Tibial nerve (tissue), 4 donors: ENCODE results near the gene PAPPA. TPM values are rescaled to one million over a fixed set of nuclear protein-coding genes. Genes with fewer than 3 reads are reported as not detected.

ENCODE experiments used
- DNase-seq, 2 donors: peaks; one replicate each; pipeline ENCODE4 v3.0.0-alpha.2; 2019; ENCODE audit warnings: low spot score in 2 of 2
- H3K27ac ChIP-seq, 4 donors: fragments of 200-600 bp; sonication (generic) in 3 of 4; one replicate each; pipeline ENCODE4 v1.5.1; 2017 to 2019; ENCODE audit warnings: mild to moderate bottlenecking in 1 of 4
- H3K27me3 ChIP-seq, 2 donors: fragments of 200-600 bp; sonication (generic) in 1 of 2; one replicate each; pipeline versions ENCODE4 v1.5.1 to v1.6.0; 2017 to 2019
- H3K36me3 ChIP-seq, 3 donors: fragments of 200-600 bp; sonication (generic); one replicate each; pipeline ENCODE4 v1.5.1; 2018 to 2019
- H3K4me1 ChIP-seq, 4 donors: fragments of 200-600 bp; sonication (generic) in 3 of 4; one replicate each; pipeline ENCODE4 v1.5.1; 2017 to 2019
- H3K4me3 ChIP-seq, 4 donors: fragments of 200-600 bp; sonication (generic) in 3 of 4; one replicate each; pipeline ENCODE4 v1.5.1; 2017 to 2019; ENCODE audit warnings: mild to moderate bottlenecking in 1 of 4, moderate library complexity in 1 of 4
- H3K9me3 ChIP-seq, 4 donors: fragments of 200-600 bp; sonication (generic) in 3 of 4; one replicate each; pipeline ENCODE4 v1.5.1; 2017 to 2019
- CTCF ChIP-seq, 5 experiments: fragments of 200-600 bp in 3 of 5; fragments of 450-650 bp in 2 of 5; sonication (generic) in 3 of 5; IDR thresholded peaks; one replicate each; pipeline ENCODE4 v1.5.1; 2016 to 2019; ENCODE audit warnings: antibody characterized with exemption in 5 of 5, mild to moderate bottlenecking in 3 of 5, moderate library complexity in 2 of 5
- EP300 ChIP-seq, 2 donors: sonication (generic); formaldehyde crosslinking; IDR thresholded peaks; one replicate each; pipeline ENCODE4 v1.6.1; 2017; ENCODE audit warnings: antibody characterized with exemption in 2 of 2, mild to moderate bottlenecking in 1 of 2
- POLR2A ChIP-seq, 2 donors: fragments of 450-650 bp; IDR thresholded peaks; one replicate each; pipeline ENCODE4 v1.6.1; 2017; ENCODE audit warnings: antibody characterized with exemption in 2 of 2, mild to moderate bottlenecking in 2 of 2, moderate library complexity in 2 of 2
- WGBS, 2 donors: methylation state at CpG; one replicate each; pipeline ENCODE4 v1.1.5; 2018; 5-methylcytosine and 5-hydroxymethylcytosine counted together
- total RNA-seq, 4 donors: library from RNA; depleted of rRNA; stranded (reverse); fragments of >200 nt; gene quantifications; one replicate each; pipeline ENCODE4 v1.1.0, GENCODE V29; 2016

Gene PAPPA
- total RNA-seq, 4 donors from 2014 or later, result 1.0 to 8.1 (median 4.0) TPM

- H3K36me3 ChIP-seq, result no peaks in the 10 kb centered on the region
- no peaks in the 10 kb centered on the region for H3K4me1 ChIP-seq
- H3K27me3 ChIP-seq, result no peaks in the 10 kb centered on the region
- TF ChIP-seq POLR2A (IDR thresholded peaks at IDR 0.05) (no peak), EP300 (IDR thresholded peaks at IDR 0.05) (no peak), CTCF (IDR thresholded peaks at IDR 0.05) (no peak)
- H3K9me3 ChIP-seq, result no peaks in the 10 kb centered on the region
- no peak overlapping the region for H3K27ac ChIP-seq
- no peak for DNase-seq
- H3K4me3 ChIP-seq, result no peak overlapping the region
- 61 to 68% methylated on average over 3 of the region's 3 CpGs for WGBS, 2 donors
Observed at GRCh38 chr9:116303886-116304538, 150.4 kb downstream of the PAPPA start.

- no peak for TF ChIP-seq CTCF (IDR thresholded peaks at IDR 0.05)
- no peak for TF ChIP-seq EP300 (IDR thresholded peaks at IDR 0.05)
- TF ChIP-seq POLR2A (IDR thresholded peaks at IDR 0.05), result no peak
- no peak for DNase-seq
- H3K4me3 ChIP-seq, result no peak overlapping the region
- no peaks in the 10 kb centered on the region for H3K4me1 ChIP-seq
- H3K9me3 ChIP-seq, result no peaks in the 10 kb centered on the region
- no peaks in the 10 kb centered on the region for H3K36me3 ChIP-seq
- H3K27me3 ChIP-seq, result no peaks in the 10 kb centered on the region
- no peak overlapping the region for H3K27ac ChIP-seq
- WGBS, 2 donors, result 71 to 79% methylated on average over 5 of the region's 5 CpGs
Observed at GRCh38 chr9:116304761-116305160, 151.2 kb downstream of the PAPPA start.

GRCh38 chr9:116308076-116308475, 154.5 kb downstream of the PAPPA start:
- TF ChIP-seq CTCF (IDR thresholded peaks at IDR 0.05) (no peak), POLR2A (IDR thresholded peaks at IDR 0.05) (no peak), EP300 (IDR thresholded peaks at IDR 0.05) (no peak)
- Histone ChIP-seq H3K4me1 (no peaks in the 10 kb centered on the region), H3K27ac (no peak overlapping the region), H3K27me3 (no peaks in the 10 kb centered on the region), H3K9me3 (no peaks in the 10 kb centered on the region), H3K4me3 (no peak overlapping the region), H3K36me3 (no peaks in the 10 kb centered on the region)
- 62 to 70% methylated on average over 4 of the region's 4 CpGs for WGBS, 2 donors
- DNase-seq, result no peak

- H3K27me3 ChIP-seq, result no peaks in the 10 kb centered on the region
- H3K9me3 ChIP-seq, result no peaks in the 10 kb centered on the region
- 48 to 73% methylated on average over 3 of the region's 3 CpGs for WGBS, 2 donors
- no peaks in the 10 kb centered on the region for H3K36me3 ChIP-seq
- no peaks in the 10 kb centered on the region for H3K4me1 ChIP-seq
- H3K4me3 ChIP-seq, result no peak overlapping the region
- TF ChIP-seq CTCF (IDR thresholded peaks at IDR 0.05), result no peak
- TF ChIP-seq POLR2A (IDR thresholded peaks at IDR 0.05), result no peak
- TF ChIP-seq EP300 (IDR thresholded peaks at IDR 0.05), result no peak
- DNase-seq, result no peak
- H3K27ac ChIP-seq, result no peak overlapping the region
Observed at GRCh38 chr9:116309900-116310611, 156.5 kb downstream of the PAPPA start.

- peaks cover 0 to 3% (median 0%) of the 10 kb centered on the region in 4 donors for H3K4me1 ChIP-seq
- H3K27me3 ChIP-seq, result no peaks in the 10 kb centered on the region
- no peak overlapping the region for H3K27ac ChIP-seq
- H3K4me3 ChIP-seq, result no peak overlapping the region
- WGBS, 2 donors, result 88 to 94% methylated on average over 2 of the region's 2 CpGs
- H3K36me3 ChIP-seq, result no peaks in the 10 kb centered on the region
- H3K9me3 ChIP-seq, result no peaks in the 10 kb centered on the region
- no peak for TF ChIP-seq EP300 (IDR thresholded peaks at IDR 0.05)
- TF ChIP-seq CTCF (IDR thresholded peaks at IDR 0.05), result no peak
- TF ChIP-seq POLR2A (IDR thresholded peaks at IDR 0.05), result no peak
- DNase-seq, result no peak
Observed at GRCh38 chr9:116312221-116312620, 158.6 kb downstream of the PAPPA start.
